WTC11 (cell line): ENCODE results near the gene NEUROD2. TPM values are rescaled to one million over a fixed set of nuclear protein-coding genes. Genes with fewer than 3 reads are reported as not detected.

Experiments
- ATAC-seq: fragments of 200-7000 bp; cut with Tn5 transposase; 2 replicates; pipeline ENCODE4 v1.10.0; 2021; ENCODE audit warnings: mild to moderate bottlenecking, moderate library complexity
- CTCF ChIA-PET: fragments of 300-600 bp; sonication (Branson Sonifier 250); formaldehyde crosslinking; loops from one replicate; lab custom pipeline; 2021; ENCODE audit warnings: antibody characterized with exemption; lab: Charles Lee
- POLR2A ChIA-PET: fragments of 350-600 bp; sonication (Branson Sonifier 250); formaldehyde crosslinking; loops from one replicate; lab custom pipeline; 2021; ENCODE audit warnings: antibody characterized with exemption; lab: Charles Lee
- DNase-seq: peaks from one replicate; pipeline ENCODE4 v3.0.0; 2021; ENCODE audit warnings: low spot score
- H3K27ac Mint-ChIP-seq: 2 replicates; pipeline ENCODE4 v1.8.0; 2021; ENCODE audit warnings: mixed read lengths
- H3K27me3 Mint-ChIP-seq: 2 replicates; pipeline ENCODE4 v1.8.0; 2021; ENCODE audit warnings: low read depth, mild to moderate bottlenecking, moderate library complexity, mixed read lengths
- H3K36me3 Mint-ChIP-seq: 2 replicates; pipeline ENCODE4 v1.8.0; 2021; ENCODE audit warnings: mixed read lengths
- H3K4me1 Mint-ChIP-seq: 2 replicates; pipeline ENCODE4 v1.8.0; 2022; ENCODE audit warnings: mixed read lengths
- H3K4me3 Mint-ChIP-seq: 2 replicates; pipeline ENCODE4 v1.8.0; 2021; ENCODE audit warnings: mild to moderate bottlenecking, moderate library complexity, mixed read lengths
- H3K9me3 Mint-ChIP-seq: 2 replicates; pipeline ENCODE4 v1.8.0; 2021; ENCODE audit warnings: mixed read lengths
- AR ChIP-seq: fragments of 250-450 bp; sonication (Bioruptor Pico); IDR thresholded peaks from 2 replicates; pipeline ENCODE4 v1.9.0; 2021; ENCODE audit warnings: mild to moderate bottlenecking
- CREM ChIP-seq: sonication (generic); formaldehyde crosslinking; IDR thresholded peaks from 2 replicates; pipeline ENCODE4 v1.8.1; 2022; ENCODE audit warnings: mild to moderate bottlenecking, missing genetic modification reagents, moderate library complexity
- FOXK1 ChIP-seq: sonication (generic); formaldehyde crosslinking; IDR thresholded peaks from 2 replicates; pipeline ENCODE4 v1.8.0; 2022; ENCODE audit warnings: mild to moderate bottlenecking, moderate library complexity, missing genetic modification reagents
- GTF2I ChIP-seq: fragments of 250-450 bp; sonication (Bioruptor Pico); conservative IDR thresholded peaks from 2 replicates; pipeline ENCODE4 v1.4.0; 2021; ENCODE audit warnings: mild to moderate bottlenecking
- NR2C2 ChIP-seq: sonication (generic); formaldehyde crosslinking; IDR thresholded peaks from 2 replicates; pipeline ENCODE4 v1.8.0; 2022; ENCODE audit warnings: mild to moderate bottlenecking, missing genetic modification reagents
- OVOL2 ChIP-seq: fragments of 250-450 bp; sonication (Bioruptor Pico); IDR thresholded peaks from 2 replicates; pipeline ENCODE4 v1.9.0; 2021; ENCODE audit warnings: mild to moderate bottlenecking, borderline replicate concordance
- SMAD3 ChIP-seq: sonication (generic); formaldehyde crosslinking; IDR thresholded peaks from 2 replicates; pipeline ENCODE4 v1.8.0; 2022; ENCODE audit warnings: missing genetic modification reagents, mild to moderate bottlenecking, borderline replicate concordance
- SP1 ChIP-seq: sonication (generic); formaldehyde crosslinking; conservative IDR thresholded peaks from 2 replicates; pipeline ENCODE4 v1.8.1; 2022; ENCODE audit warnings: missing genetic modification reagents
- TEAD1 ChIP-seq: sonication (generic); formaldehyde crosslinking; IDR thresholded peaks from 2 replicates; pipeline ENCODE4 v1.8.0; 2022; ENCODE audit warnings: mild to moderate bottlenecking, missing genetic modification reagents
- TP53 ChIP-seq: sonication (generic); formaldehyde crosslinking; IDR thresholded peaks from 2 replicates; pipeline ENCODE4 v1.8.1; 2023; ENCODE audit warnings: mild to moderate bottlenecking, missing genetic modification reagents
- USF1 ChIP-seq: sonication (generic); formaldehyde crosslinking; IDR thresholded peaks from 2 replicates; pipeline ENCODE4 v1.8.0; 2022; ENCODE audit warnings: mild to moderate bottlenecking, missing genetic modification reagents
- USF2 ChIP-seq: sonication (generic); formaldehyde crosslinking; IDR thresholded peaks from 2 replicates; pipeline ENCODE4 v1.8.1; 2023; ENCODE audit warnings: mild to moderate bottlenecking, missing genetic modification reagents, moderate library complexity
- ZNF121 ChIP-seq: sonication (generic); formaldehyde crosslinking; IDR thresholded peaks from 2 replicates; pipeline ENCODE4 v1.8.0; 2023; ENCODE audit warnings: missing genetic modification reagents
- ZNF396 ChIP-seq: fragments of 250-450 bp; sonication (Bioruptor Pico); IDR thresholded peaks from 2 replicates; pipeline ENCODE4 v1.8.0; 2021; ENCODE audit warnings: mild to moderate bottlenecking, moderate library complexity, borderline replicate concordance
- total RNA-seq: library from RNA; stranded (reverse); gene quantifications from 3 replicates; pipeline ENCODE4 v1.2.3, GENCODE V29; 2021
- TF ChIP-seq, protein P1 (sequence below): sonication (generic); formaldehyde crosslinking; IDR thresholded peaks from 2 replicates; pipeline ENCODE4 v1.8.0; 2022; ENCODE audit warnings: mild to moderate bottlenecking, missing genetic modification reagents
- TF ChIP-seq, protein P2 (sequence below): fragments of 200-600 bp; IDR thresholded peaks from 2 replicates; pipeline ENCODE4 v1.8.0; 2022; ENCODE audit warnings: antibody characterized with exemption
- TF ChIP-seq, protein P3 (sequence below): sonication (generic); formaldehyde crosslinking; IDR thresholded peaks from 2 replicates; pipeline ENCODE4 v1.8.0; 2023; ENCODE audit warnings: missing genetic modification reagents, mild to moderate bottlenecking, borderline replicate concordance

The NEUROD2 gene
- total RNA-seq, 1 experiment from 2014 or later = not detected

GRCh38 chr17:39576187-39576586, 31.5 kb downstream of the NEUROD2 start:
- peak; percentile 38 for ATAC-seq
- H3K4me3 Mint-ChIP-seq = no peak overlapping the region

GRCh38 chr17:39573447-39574298, 34.0 kb downstream of the NEUROD2 start:
- Mint-ChIP-seq H3K9me3 (peaks cover 10% of the 10 kb centered on the region), H3K4me1 (peaks cover 12% of the 10 kb centered on the region), H3K36me3 (peaks cover 9% of the 10 kb centered on the region), H3K27me3 (peaks cover 30% of the 10 kb centered on the region), H3K4me3 (peak overlapping the region; percentile 79), H3K27ac (peak overlapping the region; percentile 73)
- CTCF ChIA-PET = interaction anchor here (0.6 to 2.2 kb wide), 11 partner anchors 8 to 92 kb away, joined by 3 to 21 read pairs (median 3); partner anchors contain the start of gene TCAP
- TF ChIP-seq FOXK1 (CRISPR knock-in tag) (peak; percentile 26; the same call in 1 of the 2 replicates), USF2 (peak; percentile 84), TP53 (CRISPR knock-in tag) (0 out of 2 replicates have a peak, but pooled peaks have one; percentile 13), USF1 (peak; percentile 79), SP1 (CRISPR knock-in tag) (peak; percentile 75), CREM (CRISPR knock-in tag) (0 out of 2 replicates have a peak, but pooled peaks have one; percentile 49), ZNF121 (CRISPR knock-in tag) (no peak), GTF2I (CRISPR knock-in tag) (no peak), TEAD1 (0 out of 2 replicates have a peak, but pooled peaks have one; percentile 20)
- TF ChIP-seq, protein P1, sequence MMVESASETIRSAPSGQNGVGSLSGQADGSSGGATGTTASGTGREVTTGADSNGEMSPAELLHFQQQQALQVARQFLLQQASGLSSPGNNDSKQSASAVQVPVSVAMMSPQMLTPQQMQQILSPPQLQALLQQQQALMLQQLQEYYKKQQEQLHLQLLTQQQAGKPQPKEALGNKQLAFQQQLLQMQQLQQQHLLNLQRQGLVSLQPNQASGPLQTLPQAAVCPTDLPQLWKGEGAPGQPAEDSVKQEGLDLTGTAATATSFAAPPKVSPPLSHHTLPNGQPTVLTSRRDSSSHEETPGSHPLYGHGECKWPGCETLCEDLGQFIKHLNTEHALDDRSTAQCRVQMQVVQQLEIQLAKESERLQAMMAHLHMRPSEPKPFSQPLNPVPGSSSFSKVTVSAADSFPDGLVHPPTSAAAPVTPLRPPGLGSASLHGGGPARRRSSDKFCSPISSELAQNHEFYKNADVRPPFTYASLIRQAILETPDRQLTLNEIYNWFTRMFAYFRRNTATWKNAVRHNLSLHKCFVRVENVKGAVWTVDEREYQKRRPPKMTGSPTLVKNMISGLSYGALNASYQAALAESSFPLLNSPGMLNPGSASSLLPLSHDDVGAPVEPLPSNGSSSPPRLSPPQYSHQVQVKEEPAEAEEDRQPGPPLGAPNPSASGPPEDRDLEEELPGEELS (CRISPR knock-in tag) = 0 out of 2 replicates have a peak, but pooled peaks have one; percentile 46
- POLR2A ChIA-PET = interaction anchor here (0.6 to 1.5 kb wide), 4 partner anchors 18 to 122 kb away, joined by 3 to 6 read pairs (median 4); partner anchors contain the start of gene MED1
- peak; percentile 70 for DNase-seq
- ATAC-seq = peak; percentile 82

More at GRCh38 chr17:39576187-39576586, 31.5 kb downstream of the NEUROD2 start:
- ChIA-PET CTCF (interaction anchor here (0.6 to 5.3 kb wide), 46 partner anchors 10 to 392 kb away, joined by 3 to 116 read pairs (median 4); partner anchors contain the start of genes CDK12, ERBB2, MIEN1 and PGAP3), POLR2A (interaction anchor here (0.7 kb wide), 1 partner anchor 25 kb away, joined by 3 read pairs; no protein-coding TSS in a partner anchor)
- peaks cover 6% of the 10 kb centered on the region for H3K36me3 Mint-ChIP-seq
- peaks cover 36% of the 10 kb centered on the region for H3K4me1 Mint-ChIP-seq
- H3K9me3 Mint-ChIP-seq = peaks cover 7% of the 10 kb centered on the region
- H3K27me3 Mint-ChIP-seq = peaks cover 21% of the 10 kb centered on the region
- no peak overlapping the region for H3K27ac Mint-ChIP-seq
- DNase-seq = peak; percentile 62
- TF ChIP-seq, protein P2, sequence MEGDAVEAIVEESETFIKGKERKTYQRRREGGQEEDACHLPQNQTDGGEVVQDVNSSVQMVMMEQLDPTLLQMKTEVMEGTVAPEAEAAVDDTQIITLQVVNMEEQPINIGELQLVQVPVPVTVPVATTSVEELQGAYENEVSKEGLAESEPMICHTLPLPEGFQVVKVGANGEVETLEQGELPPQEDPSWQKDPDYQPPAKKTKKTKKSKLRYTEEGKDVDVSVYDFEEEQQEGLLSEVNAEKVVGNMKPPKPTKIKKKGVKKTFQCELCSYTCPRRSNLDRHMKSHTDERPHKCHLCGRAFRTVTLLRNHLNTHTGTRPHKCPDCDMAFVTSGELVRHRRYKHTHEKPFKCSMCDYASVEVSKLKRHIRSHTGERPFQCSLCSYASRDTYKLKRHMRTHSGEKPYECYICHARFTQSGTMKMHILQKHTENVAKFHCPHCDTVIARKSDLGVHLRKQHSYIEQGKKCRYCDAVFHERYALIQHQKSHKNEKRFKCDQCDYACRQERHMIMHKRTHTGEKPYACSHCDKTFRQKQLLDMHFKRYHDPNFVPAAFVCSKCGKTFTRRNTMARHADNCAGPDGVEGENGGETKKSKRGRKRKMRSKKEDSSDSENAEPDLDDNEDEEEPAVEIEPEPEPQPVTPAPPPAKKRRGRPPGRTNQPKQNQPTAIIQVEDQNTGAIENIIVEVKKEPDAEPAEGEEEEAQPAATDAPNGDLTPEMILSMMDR = peak; percentile 44
- TF ChIP-seq NR2C2 (CRISPR knock-in tag) = no peak

DNA sequence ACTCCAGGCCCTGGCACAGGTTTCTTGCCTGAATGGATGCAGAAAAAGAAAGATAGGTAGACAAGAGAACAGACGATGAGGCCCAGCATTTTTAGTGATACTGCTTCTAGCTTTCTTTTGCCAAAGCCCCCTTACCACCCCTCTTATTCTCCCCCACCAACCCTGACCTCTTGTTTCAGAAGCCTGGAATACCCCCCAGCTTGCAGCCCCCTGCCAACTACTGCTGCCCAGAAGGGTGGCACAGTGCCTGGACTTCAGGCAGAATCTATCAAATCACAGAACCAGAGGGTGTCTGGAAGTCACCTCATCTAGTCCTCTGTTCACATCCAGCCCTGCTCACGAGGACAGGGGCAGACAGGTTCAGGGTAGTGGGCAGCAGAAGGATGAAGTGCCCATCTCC, 35.6 kb downstream of the NEUROD2 start:
- H3K36me3 Mint-ChIP-seq = peaks cover 9% of the 10 kb centered on the region
- H3K9me3 Mint-ChIP-seq = peaks cover 10% of the 10 kb centered on the region
- POLR2A ChIA-PET = no interaction called here
- peaks cover 5% of the 10 kb centered on the region for H3K4me1 Mint-ChIP-seq
- peaks cover 30% of the 10 kb centered on the region for H3K27me3 Mint-ChIP-seq
- CTCF ChIA-PET = interaction anchor here (0.5 to 1.0 kb wide), 4 partner anchors 10 to 50 kb away, joined by 3 to 5 read pairs (median 3); no protein-coding TSS in a partner anchor
- H3K27ac Mint-ChIP-seq = no peak overlapping the region
- no peak for ATAC-seq
- peak overlapping the region; percentile 54; the same call in 1 of the 2 replicates for H3K4me3 Mint-ChIP-seq
- no peak for DNase-seq
- TF ChIP-seq AR (CRISPR knock-in tag) (no peak), OVOL2 (CRISPR knock-in tag) (no peak), ZNF396 (CRISPR knock-in tag) (no peak), SMAD3 (no peak)
- TF ChIP-seq, protein P3, sequence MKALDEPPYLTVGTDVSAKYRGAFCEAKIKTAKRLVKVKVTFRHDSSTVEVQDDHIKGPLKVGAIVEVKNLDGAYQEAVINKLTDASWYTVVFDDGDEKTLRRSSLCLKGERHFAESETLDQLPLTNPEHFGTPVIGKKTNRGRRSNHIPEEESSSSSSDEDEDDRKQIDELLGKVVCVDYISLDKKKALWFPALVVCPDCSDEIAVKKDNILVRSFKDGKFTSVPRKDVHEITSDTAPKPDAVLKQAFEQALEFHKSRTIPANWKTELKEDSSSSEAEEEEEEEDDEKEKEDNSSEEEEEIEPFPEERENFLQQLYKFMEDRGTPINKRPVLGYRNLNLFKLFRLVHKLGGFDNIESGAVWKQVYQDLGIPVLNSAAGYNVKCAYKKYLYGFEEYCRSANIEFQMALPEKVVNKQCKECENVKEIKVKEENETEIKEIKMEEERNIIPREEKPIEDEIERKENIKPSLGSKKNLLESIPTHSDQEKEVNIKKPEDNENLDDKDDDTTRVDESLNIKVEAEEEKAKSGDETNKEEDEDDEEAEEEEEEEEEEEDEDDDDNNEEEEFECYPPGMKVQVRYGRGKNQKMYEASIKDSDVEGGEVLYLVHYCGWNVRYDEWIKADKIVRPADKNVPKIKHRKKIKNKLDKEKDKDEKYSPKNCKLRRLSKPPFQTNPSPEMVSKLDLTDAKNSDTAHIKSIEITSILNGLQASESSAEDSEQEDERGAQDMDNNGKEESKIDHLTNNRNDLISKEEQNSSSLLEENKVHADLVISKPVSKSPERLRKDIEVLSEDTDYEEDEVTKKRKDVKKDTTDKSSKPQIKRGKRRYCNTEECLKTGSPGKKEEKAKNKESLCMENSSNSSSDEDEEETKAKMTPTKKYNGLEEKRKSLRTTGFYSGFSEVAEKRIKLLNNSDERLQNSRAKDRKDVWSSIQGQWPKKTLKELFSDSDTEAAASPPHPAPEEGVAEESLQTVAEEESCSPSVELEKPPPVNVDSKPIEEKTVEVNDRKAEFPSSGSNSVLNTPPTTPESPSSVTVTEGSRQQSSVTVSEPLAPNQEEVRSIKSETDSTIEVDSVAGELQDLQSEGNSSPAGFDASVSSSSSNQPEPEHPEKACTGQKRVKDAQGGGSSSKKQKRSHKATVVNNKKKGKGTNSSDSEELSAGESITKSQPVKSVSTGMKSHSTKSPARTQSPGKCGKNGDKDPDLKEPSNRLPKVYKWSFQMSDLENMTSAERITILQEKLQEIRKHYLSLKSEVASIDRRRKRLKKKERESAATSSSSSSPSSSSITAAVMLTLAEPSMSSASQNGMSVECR (CRISPR knock-in tag) = no peak
